Limb (tissue), 2 donors: ENCODE data around the gene CHRNE.
"Not testable (repeated sequence)": the region's sequence is repeated elsewhere in the genome, so short reads cannot be mapped to it uniquely, and the experiment has no call there.

Experiments used
- DNase-seq, 2 donors: peaks; one replicate each; pipeline ENCODE4 v3.0.0-alpha.2; 2016; ENCODE audit errors: extremely low spot score in 2 of 2

CHRNE gene

GRCh38 chr17:4908301-4908700 lies 5.4 kb upstream of the CHRNE start:
- peak in 1 of 2 donors; percentile 46 for DNase-seq

DNA sequence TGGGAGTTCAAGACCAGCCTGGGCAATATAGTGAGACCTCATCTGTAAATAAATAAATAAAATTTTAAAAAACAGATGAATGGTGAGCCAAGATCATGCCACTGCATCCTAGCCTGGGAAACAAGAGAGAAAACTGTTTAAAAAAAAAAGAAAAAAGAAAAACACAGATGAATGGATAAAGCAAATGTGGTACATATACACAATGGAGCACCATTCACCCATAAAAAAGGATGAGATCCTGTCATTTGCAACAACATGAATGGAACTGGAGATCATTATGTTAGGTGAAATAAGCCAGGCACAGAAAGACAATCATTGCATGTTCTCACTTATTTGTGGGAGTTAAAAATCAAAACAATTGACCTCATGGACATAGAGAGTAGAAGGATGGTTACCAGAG lies 3.7 kb upstream of the CHRNE start:
- DNase-seq = not testable (repeated sequence)

- peak in 1 of 2 donors; percentile 34 for DNase-seq
Observed at GRCh38 chr17:4902540-4902939, 358 bp downstream of the CHRNE start.

DNA sequence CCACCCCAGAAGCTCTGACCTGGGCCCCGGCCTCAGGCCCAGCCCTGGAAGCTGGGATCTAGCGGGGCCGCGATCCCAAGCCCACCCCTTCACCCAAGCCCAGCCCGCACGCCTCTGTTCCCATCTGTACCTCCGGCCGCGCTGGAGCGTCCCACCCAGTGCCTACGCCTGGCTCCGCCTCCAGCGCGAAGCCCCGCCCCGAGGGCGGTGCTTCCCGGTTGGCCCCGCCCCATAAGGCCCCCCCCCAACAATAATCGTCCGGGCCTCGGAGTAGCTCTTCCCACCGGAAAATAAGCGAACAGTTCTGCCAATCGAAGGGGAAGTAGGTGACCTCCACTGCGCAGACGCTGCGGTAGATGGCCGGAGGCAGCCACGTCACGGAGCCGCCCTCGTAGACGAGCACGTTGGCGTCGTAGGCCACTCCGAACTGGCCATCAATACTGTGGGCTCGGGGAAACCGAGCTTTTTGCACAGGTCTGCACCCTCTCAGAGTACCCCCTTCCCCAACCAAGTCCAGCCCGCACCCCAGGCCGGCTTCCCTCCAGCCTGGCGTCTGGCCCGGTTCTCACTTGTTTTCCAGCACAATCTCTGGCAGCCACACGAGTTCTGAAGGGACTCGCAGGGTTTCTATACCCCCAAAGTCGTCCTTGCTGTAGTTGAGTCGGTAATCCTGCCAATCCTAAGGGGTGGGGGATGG lies 1.1 kb downstream of the CHRNE start:
- peak in 1 of 2 donors; percentile 69 for DNase-seq

DNA sequence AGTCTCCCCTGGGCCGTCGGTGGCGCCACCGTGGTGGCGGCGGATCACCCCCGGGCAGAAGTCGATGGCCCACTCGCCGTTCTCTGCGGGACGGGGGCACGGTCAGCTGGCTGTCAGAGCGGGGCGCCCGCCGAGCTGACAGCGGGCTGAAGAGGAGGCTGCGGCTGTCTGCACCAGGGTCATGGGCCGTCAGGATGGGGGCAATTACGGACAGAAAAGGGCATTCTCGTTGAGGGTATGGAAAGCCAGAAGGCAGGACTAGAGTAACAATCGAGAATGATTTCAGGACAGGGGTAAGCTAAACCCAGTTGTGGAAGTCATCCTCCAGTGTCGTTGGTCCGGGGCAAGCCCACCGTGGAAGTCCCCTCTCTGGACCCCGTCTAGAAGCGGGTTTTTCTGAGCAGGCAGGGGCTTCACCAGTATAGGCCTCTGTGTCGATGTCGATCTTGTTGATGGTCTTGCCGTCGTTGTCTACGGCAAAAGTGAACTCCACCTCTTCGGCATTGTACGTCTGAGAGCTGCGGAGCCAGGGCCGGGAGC lies 1.7 kb downstream of the CHRNE start:
- no peak for DNase-seq

DNA sequence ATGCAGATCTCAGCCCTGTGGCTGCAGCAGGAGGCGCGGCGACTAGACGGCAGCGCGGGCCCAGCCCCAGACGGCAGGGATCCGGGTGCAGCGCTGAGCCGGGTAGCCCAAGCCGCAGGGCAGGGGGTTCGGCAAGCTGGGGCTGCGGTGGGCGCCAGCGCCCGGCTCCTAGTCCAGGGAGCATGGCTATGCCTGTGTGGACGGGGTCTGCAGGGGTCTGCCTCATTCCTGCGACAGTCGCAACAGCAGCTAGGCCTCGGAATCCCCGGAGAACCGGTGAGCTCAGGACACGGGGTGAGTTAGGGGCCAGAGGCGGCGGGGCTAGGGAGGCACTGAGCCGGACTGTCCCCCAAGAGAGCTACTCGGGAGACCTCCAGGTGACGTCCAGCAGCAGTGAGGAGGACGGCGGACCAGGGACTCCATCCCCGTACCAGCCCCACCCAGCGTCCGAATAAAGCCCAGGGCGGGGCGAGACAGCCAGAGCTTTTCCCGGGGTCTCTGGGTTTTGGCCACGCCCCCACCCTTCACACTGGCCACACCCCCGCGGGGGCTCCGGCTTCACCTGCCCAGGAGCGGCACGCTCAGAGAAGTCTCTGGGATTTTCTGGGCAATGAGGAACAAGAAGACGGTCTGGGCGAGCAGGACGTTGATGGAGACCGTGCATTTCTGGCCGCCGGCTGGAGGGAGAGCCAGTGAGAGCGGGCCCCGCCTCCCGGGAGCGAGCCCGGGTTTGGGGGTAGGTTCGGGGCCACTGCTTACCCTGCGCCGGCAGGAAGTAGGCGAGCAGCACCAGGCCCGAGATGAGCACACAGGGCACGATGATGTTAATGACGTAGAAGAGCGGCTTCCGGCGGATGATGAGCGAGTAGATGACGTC lies 2.4 kb downstream of the CHRNE start:
- DNase-seq = peak in 1 of 2 donors; percentile 74

GRCh38 chr17:4899341-4900230 lies 3.3 kb downstream of the CHRNE start, which contains the start of gene C17orf107:
C17orf107 (plus strand) TSS chr17:4899536; CDS start chr17:4899763, 227 bp downstream.
- DNase-seq = peak; percentile 62 to 89

- no peak for DNase-seq
Observed at GRCh38 chr17:4898927-4899326, 4.0 kb downstream of the CHRNE start.

DNA sequence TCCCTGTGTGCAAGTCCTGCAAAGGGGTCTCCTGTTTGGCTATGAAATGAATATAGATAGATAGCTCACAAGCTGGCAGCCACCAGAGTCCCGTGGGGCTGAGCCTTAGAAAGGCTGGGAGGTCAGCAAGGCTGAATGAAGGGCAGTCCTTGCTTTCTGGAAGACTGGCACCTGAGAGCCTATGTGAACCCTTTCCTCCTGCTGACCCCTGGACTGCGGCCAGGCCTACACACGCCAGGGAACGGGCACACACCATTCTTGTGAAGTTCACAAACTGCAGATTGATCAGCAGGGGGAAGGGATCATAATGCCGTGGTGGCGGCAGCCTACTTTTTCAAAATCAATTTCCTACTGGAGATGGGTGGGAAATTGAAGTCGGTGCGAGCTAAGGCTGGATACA lies 4.5 kb downstream of the CHRNE start:
- no peak for DNase-seq

- peak in 1 of 2 donors; percentile 30 for DNase-seq
Observed at GRCh38 chr17:4897785-4898184, 5.1 kb downstream of the CHRNE start.

DNA sequence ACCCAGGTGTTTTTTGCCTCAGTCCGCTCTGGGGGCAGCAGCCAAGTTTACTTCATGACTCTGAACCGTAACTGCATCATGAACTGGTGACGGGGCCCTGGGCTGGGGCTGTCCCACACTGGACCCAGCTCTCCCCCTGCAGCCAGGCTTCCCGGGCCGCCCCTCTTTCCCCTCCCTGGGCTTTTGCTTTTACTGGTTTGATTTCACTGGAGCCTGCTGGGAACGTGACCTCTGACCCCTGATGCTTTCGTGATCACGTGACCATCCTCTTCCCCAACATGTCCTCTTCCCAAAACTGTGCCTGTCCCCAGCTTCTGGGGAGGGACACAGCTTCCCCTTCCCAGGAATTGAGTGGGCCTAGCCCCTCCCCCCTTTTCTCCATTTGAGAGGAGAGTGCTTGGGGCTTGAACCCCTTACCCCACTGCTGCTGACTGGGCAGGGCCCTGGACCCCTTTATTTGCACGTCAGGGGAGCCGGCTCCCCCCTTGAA lies 5.7 kb downstream of the CHRNE start:
- DNase-seq = peak in 1 of 2 donors; percentile 33

DNA sequence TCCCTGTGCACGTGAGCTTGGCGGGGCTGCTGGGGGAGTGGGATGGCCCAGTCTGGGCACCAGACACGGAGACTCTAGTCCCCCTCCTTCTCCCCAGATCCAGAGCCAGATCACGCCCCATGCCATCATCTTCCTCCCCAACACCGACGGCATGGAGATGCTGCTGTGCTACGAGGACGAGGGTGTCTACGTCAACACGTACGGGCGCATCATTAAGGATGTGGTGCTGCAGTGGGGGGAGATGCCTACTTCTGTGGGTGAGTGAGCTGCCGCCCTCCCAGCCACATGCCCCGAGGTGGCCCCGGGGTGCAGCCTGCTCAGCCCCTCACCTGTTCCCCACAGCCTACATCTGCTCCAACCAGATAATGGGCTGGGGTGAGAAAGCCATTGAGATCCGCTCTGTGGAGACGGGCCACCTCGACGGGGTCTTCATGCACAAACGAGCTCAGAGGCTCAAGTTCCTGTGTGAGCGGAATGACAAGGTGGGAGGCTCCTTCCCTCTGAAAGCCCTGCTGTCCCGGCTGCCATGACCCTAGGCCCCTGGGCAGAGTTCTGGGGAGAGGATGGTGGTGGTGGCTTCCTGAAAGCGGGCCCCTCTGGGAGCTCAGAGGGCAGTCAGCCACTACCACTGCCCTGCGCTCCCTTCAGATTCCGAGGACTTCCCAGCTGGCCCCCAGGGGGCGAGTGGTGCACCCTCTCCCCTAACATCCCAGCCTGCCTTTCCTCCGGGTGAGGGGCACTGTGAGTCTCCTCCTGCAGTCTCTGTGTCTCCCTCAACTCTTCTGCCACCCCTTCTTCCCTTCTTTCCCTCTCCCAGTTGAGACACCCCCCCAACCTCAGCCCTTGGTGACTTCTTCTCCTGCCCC lies 6.3 kb downstream of the CHRNE start:
- DNase-seq = peak in 1 of 2 donors; percentile 28

DNA sequence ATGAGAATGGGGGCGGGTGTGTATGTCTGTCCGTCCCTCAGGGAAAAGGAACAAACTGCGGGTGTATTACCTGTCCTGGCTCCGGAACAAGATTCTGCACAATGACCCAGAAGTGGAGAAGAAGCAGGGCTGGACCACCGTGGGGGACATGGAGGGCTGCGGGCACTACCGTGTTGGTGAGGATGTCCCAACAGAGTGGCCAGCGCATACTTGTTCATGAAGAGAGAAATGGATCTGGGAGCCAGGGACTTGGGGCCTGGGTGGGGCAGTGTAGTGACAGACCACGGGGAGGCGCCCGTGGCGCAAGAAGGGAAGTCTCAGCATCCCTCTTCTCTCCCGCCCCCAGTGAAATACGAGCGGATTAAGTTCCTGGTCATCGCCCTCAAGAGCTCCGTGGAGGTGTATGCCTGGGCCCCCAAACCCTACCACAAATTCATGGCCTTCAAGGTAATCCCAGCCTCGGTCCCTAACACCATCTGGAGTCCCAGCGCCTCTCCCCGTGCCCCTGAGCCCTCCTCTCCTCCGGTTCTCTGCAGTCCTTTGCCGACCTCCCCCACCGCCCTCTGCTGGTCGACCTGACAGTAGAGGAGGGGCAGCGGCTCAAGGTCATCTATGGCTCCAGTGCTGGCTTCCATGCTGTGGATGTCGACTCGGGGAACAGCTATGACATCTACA lies 7.1 kb downstream of the CHRNE start:
- peak in 1 of 2 donors; percentile 37 for DNase-seq

GRCh38 chr17:4895121-4895520 lies 7.8 kb downstream of the CHRNE start:
- DNase-seq = no peak

- no peak for DNase-seq
Observed at GRCh38 chr17:4893721-4894560, 9.0 kb downstream of the CHRNE start.

- DNase-seq = no peak
Observed at GRCh38 chr17:4893272-4893671, 9.6 kb downstream of the CHRNE start.

DNA sequence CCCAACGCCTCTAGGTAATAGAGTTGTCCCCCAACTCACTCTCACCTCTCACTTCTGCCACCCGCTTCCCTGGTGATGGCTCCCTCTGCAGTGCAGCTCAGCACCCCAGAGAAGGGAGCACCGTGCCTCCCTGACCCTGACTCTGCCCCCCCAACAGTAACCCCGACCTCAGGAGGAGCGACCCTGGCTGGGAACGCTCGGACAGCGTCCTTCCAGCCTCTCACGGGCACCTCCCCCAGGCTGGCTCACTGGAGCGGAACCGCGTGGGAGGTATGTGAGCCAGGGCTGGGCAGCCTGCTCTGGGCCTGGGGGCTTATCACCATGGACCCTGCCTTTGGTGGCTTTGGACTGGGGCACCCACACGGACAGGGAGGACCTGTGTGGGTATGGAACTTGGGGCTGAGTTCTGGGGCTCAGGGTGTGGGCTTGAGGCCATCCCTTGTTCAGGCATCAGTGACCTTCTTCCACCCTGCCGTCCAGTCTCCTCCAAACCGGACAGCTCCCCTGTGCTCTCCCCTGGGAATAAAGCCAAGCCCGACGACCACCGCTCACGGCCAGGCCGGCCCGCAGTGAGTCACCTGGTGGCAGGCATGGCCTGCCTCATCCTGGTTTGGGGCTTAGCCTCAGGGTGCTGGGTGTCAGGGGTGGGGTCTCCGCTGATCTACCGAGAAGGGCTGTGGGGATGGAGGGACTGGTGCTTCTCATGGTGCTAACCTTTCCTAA lies 10.2 kb downstream of the CHRNE start:
- no peak for DNase-seq
